ENCODE results near the gene KLF13. TPM values are rescaled to one million over a fixed set of nuclear protein-coding genes. Genes with fewer than 3 reads are reported as not detected.

Gene KLF13
- polyA plus RNA-seq, 1 experiment = 11.5 TPM

DNA sequence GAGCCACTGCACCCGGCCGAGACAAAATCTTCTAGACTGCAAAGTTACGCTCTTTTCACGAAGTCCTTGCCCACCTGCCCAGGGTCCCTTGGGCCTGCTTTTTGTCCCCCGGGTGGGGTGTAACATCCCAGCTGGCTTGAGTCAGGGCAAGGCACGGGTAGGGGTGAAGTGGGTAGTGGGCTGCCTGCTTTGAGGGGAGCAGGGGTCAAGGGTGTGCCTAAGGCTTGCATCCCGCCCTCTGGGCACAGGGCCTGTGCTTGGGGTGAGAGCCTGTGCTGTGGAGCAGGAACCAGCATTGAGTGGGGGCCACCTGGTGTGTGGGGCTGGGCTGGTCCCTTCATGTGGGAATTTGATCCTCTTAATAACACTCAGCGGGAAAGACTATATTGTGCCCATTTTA is 74.6 kb downstream of the KLF13 start:
- Histone ChIP-seq H3K4me3 (ENCODE audit: low read depth, low read length) (no peak overlapping the region), H3K36me3 (ENCODE audit: control insufficient read depth, insufficient read depth, low read length) (no peaks in the 10 kb centered on the region), H3K27me3 (ENCODE audit: control insufficient read depth, insufficient read depth, low read length) (no peaks in the 10 kb centered on the region)
- ChIA-PET POLR2A (no interaction called here), CTCF (no interaction called here)
- DNase-seq (ENCODE audit: low read depth) = no peak
- no peak for TF ChIP-seq CTCF (IDR thresholded peaks at IDR 0.05; ENCODE audit: insufficient read depth, low read depth, low read length)

- DNase-seq (ENCODE audit: low read depth) = no peak
- H3K27me3 ChIP-seq (ENCODE audit: control insufficient read depth, insufficient read depth, low read length) = peaks cover 1% of the 10 kb centered on the region; the same call in 1 of the 2 replicates
- POLR2A ChIA-PET = no interaction called here
- CTCF ChIA-PET = no interaction called here
- TF ChIP-seq CTCF (IDR thresholded peaks at IDR 0.05; ENCODE audit: insufficient read depth, low read depth, low read length) = no peak
- H3K4me3 ChIP-seq (ENCODE audit: low read depth, low read length) = no peak overlapping the region
- no peaks in the 10 kb centered on the region for H3K36me3 ChIP-seq (ENCODE audit: control insufficient read depth, insufficient read depth, low read length)
Observed at GRCh38 chr15:31402003-31402402, 75.4 kb downstream of the KLF13 start.

GRCh38 chr15:31402511-31403056 is 75.9 kb downstream of the KLF13 start:
- Histone ChIP-seq H3K4me3 (ENCODE audit: low read depth, low read length) (no peak overlapping the region), H3K36me3 (ENCODE audit: control insufficient read depth, insufficient read depth, low read length) (no peaks in the 10 kb centered on the region), H3K27me3 (ENCODE audit: control insufficient read depth, insufficient read depth, low read length) (peaks cover 1% of the 10 kb centered on the region; the same call in 1 of the 2 replicates)
- POLR2A ChIA-PET = no interaction called here
- CTCF ChIA-PET = interaction anchor here (1.1 kb wide), 1 partner anchor 10 kb away, joined by 3 read pairs; no protein-coding TSS in a partner anchor
- no peak for DNase-seq (ENCODE audit: low read depth)
- no peak for TF ChIP-seq CTCF (IDR thresholded peaks at IDR 0.05; ENCODE audit: insufficient read depth, low read depth, low read length)

GRCh38 chr15:31403096-31403495 is 76.5 kb downstream of the KLF13 start:
- CTCF ChIA-PET = interaction anchor here (1.1 kb wide), 1 partner anchor 9 kb away, joined by 3 read pairs; no protein-coding TSS in a partner anchor
- DNase-seq (ENCODE audit: low read depth) = no peak
- POLR2A ChIA-PET = no interaction called here

DNA sequence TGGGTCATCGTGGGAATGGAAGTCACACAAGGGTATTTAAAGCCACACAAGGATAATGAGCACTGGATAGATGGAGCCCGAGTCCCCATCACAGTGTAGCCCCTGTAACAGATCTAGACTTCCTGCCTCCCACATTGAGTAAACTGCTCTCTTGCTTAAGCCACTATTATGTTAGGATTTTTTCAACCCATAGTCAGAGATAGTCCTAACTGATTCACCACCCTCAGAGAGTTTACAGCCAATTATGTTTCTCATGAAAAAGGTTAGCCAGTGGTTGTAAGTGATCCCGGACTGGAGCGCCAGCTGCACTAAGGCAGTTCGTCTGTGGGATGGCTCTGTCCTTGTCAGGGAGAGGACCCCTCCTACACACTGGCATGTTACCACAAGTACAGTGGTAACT is 77.0 kb downstream of the KLF13 start:
- Histone ChIP-seq H3K27me3 (ENCODE audit: control insufficient read depth, insufficient read depth, low read length) (peaks cover 1% of the 10 kb centered on the region; the same call in 1 of the 2 replicates), H3K4me3 (ENCODE audit: low read depth, low read length) (no peak overlapping the region), H3K36me3 (ENCODE audit: control insufficient read depth, insufficient read depth, low read length) (no peaks in the 10 kb centered on the region)
- no peak for DNase-seq (ENCODE audit: low read depth)
- ChIA-PET CTCF (interaction anchor here (1.1 kb wide), 1 partner anchor 8 kb away, joined by 3 read pairs; no protein-coding TSS in a partner anchor), POLR2A (no interaction called here)
- TF ChIP-seq CTCF (IDR thresholded peaks at IDR 0.05; ENCODE audit: insufficient read depth, low read depth, low read length) = no peak

More at GRCh38 chr15:31403096-31403495, 76.5 kb downstream of the KLF13 start:
- Histone ChIP-seq H3K27me3 (ENCODE audit: control insufficient read depth, insufficient read depth, low read length) (peaks cover 1% of the 10 kb centered on the region; the same call in 1 of the 2 replicates), H3K36me3 (ENCODE audit: control insufficient read depth, insufficient read depth, low read length) (no peaks in the 10 kb centered on the region), H3K4me3 (ENCODE audit: low read depth, low read length) (no peak overlapping the region)
- no peak for TF ChIP-seq CTCF (IDR thresholded peaks at IDR 0.05; ENCODE audit: insufficient read depth, low read depth, low read length)

Data from BJ (cell line).